ENCODE data around the gene CACNA1D.
"Not testable (repeated sequence)": the region's sequence is repeated elsewhere in the genome, so short reads cannot be mapped to it uniquely, and the experiment has no call there.

CACNA1D gene

GRCh38 chr3:53571264-53571663, 76.9 kb downstream of the CACNA1D start:
- H3K9me3 Mint-ChIP-seq, result no peaks in the 10 kb centered on the region
- H3K4me1 Mint-ChIP-seq, result no peaks in the 10 kb centered on the region
- peaks cover 3% of the 10 kb centered on the region for H3K27me3 Mint-ChIP-seq
- no peak overlapping the region for H3K27ac Mint-ChIP-seq
- no peaks in the 10 kb centered on the region for H3K36me3 Mint-ChIP-seq
- no peak overlapping the region for H3K4me3 Mint-ChIP-seq

GRCh38 chr3:53572184-53572583, 77.8 kb downstream of the CACNA1D start:
- not testable (repeated sequence) for H3K4me1 Mint-ChIP-seq, H3K9me3 Mint-ChIP-seq, H3K36me3 Mint-ChIP-seq, H3K27me3 Mint-ChIP-seq, H3K4me3 Mint-ChIP-seq, H3K27ac Mint-ChIP-seq

- Mint-ChIP-seq H3K9me3 (no peaks in the 10 kb centered on the region), H3K4me3 (no peak overlapping the region), H3K4me1 (no peaks in the 10 kb centered on the region), H3K36me3 (no peaks in the 10 kb centered on the region), H3K27me3 (peaks cover 1% of the 10 kb centered on the region), H3K27ac (no peak overlapping the region)
Measured at GRCh38 chr3:53577506-53577905, 83.1 kb downstream of the CACNA1D start.

GRCh38 chr3:53579636-53580035, 85.2 kb downstream of the CACNA1D start:
- H3K36me3 Mint-ChIP-seq, result no peaks in the 10 kb centered on the region
- H3K27me3 Mint-ChIP-seq, result peaks cover 1% of the 10 kb centered on the region
- H3K9me3 Mint-ChIP-seq, result no peaks in the 10 kb centered on the region
- no peak overlapping the region for H3K4me3 Mint-ChIP-seq
- H3K27ac Mint-ChIP-seq, result no peak overlapping the region
- H3K4me1 Mint-ChIP-seq, result no peaks in the 10 kb centered on the region

- Mint-ChIP-seq H3K27me3 (no peaks in the 10 kb centered on the region), H3K27ac (no peak overlapping the region), H3K9me3 (no peaks in the 10 kb centered on the region)
Measured at GRCh38 chr3:53581671-53582070, 87.3 kb downstream of the CACNA1D start.

GRCh38 chr3:53583161-53583690, 88.8 kb downstream of the CACNA1D start:
- no peaks in the 10 kb centered on the region for H3K9me3 Mint-ChIP-seq
- H3K4me1 Mint-ChIP-seq, result no peaks in the 10 kb centered on the region
- no peak overlapping the region for H3K27ac Mint-ChIP-seq
- H3K4me3 Mint-ChIP-seq, result no peak overlapping the region
- H3K36me3 Mint-ChIP-seq, result no peaks in the 10 kb centered on the region
- H3K27me3 Mint-ChIP-seq, result no peaks in the 10 kb centered on the region

More at GRCh38 chr3:53581671-53582070, 87.3 kb downstream of the CACNA1D start:
- Mint-ChIP-seq H3K36me3 (no peaks in the 10 kb centered on the region), H3K4me1 (no peaks in the 10 kb centered on the region), H3K4me3 (no peak overlapping the region)

GRCh38 chr3:53585049-53585448, 90.6 kb downstream of the CACNA1D start:
- no peak overlapping the region for H3K27ac Mint-ChIP-seq
- H3K9me3 Mint-ChIP-seq, result no peaks in the 10 kb centered on the region
- no peaks in the 10 kb centered on the region for H3K36me3 Mint-ChIP-seq
- H3K4me1 Mint-ChIP-seq, result no peaks in the 10 kb centered on the region
- no peak overlapping the region for H3K4me3 Mint-ChIP-seq
- H3K27me3 Mint-ChIP-seq, result no peaks in the 10 kb centered on the region

- Mint-ChIP-seq H3K36me3 (no peaks in the 10 kb centered on the region), H3K9me3 (no peaks in the 10 kb centered on the region), H3K4me1 (no peaks in the 10 kb centered on the region), H3K4me3 (no peak overlapping the region), H3K27me3 (no peaks in the 10 kb centered on the region), H3K27ac (no peak overlapping the region)
Measured at GRCh38 chr3:53585627-53586026, 91.2 kb downstream of the CACNA1D start.

GRCh38 chr3:53588122-53588521, 93.7 kb downstream of the CACNA1D start:
- no peaks in the 10 kb centered on the region for H3K36me3 Mint-ChIP-seq
- no peak overlapping the region for H3K27ac Mint-ChIP-seq
- no peak overlapping the region for H3K4me3 Mint-ChIP-seq
- no peaks in the 10 kb centered on the region for H3K4me1 Mint-ChIP-seq
- no peaks in the 10 kb centered on the region for H3K9me3 Mint-ChIP-seq
- no peaks in the 10 kb centered on the region for H3K27me3 Mint-ChIP-seq

GRCh38 chr3:53589201-53589600, 94.8 kb downstream of the CACNA1D start:
- Mint-ChIP-seq H3K36me3 (no peaks in the 10 kb centered on the region), H3K4me3 (no peak overlapping the region), H3K4me1 (no peaks in the 10 kb centered on the region), H3K27me3 (no peaks in the 10 kb centered on the region), H3K27ac (no peak overlapping the region), H3K9me3 (no peaks in the 10 kb centered on the region)

- H3K4me3 Mint-ChIP-seq, result no peak overlapping the region
- H3K27ac Mint-ChIP-seq, result no peak overlapping the region
- H3K9me3 Mint-ChIP-seq, result no peaks in the 10 kb centered on the region
- no peaks in the 10 kb centered on the region for H3K27me3 Mint-ChIP-seq
- no peaks in the 10 kb centered on the region for H3K4me1 Mint-ChIP-seq
- no peaks in the 10 kb centered on the region for H3K36me3 Mint-ChIP-seq
Measured at GRCh38 chr3:53589806-53590205, 95.4 kb downstream of the CACNA1D start.

GRCh38 chr3:53590606-53591005, 96.2 kb downstream of the CACNA1D start:
- Mint-ChIP-seq H3K4me3 (no peak overlapping the region), H3K27ac (no peak overlapping the region), H3K9me3 (no peaks in the 10 kb centered on the region), H3K36me3 (no peaks in the 10 kb centered on the region), H3K4me1 (no peaks in the 10 kb centered on the region), H3K27me3 (no peaks in the 10 kb centered on the region)

- Mint-ChIP-seq H3K27ac (no peak overlapping the region), H3K9me3 (no peaks in the 10 kb centered on the region), H3K36me3 (no peaks in the 10 kb centered on the region), H3K27me3 (no peaks in the 10 kb centered on the region), H3K4me1 (no peaks in the 10 kb centered on the region), H3K4me3 (no peak overlapping the region)
Measured at GRCh38 chr3:53591646-53592045, 97.2 kb downstream of the CACNA1D start.

GRCh38 chr3:53592862-53593261, 98.5 kb downstream of the CACNA1D start:
- Mint-ChIP-seq H3K4me1 (peaks cover 8% of the 10 kb centered on the region), H3K36me3 (no peaks in the 10 kb centered on the region), H3K27me3 (no peaks in the 10 kb centered on the region), H3K4me3 (no peak overlapping the region), H3K27ac (no peak overlapping the region), H3K9me3 (no peaks in the 10 kb centered on the region)

GRCh38 chr3:53593611-53594010, 99.2 kb downstream of the CACNA1D start:
- H3K36me3 Mint-ChIP-seq, result no peaks in the 10 kb centered on the region
- no peak overlapping the region for H3K4me3 Mint-ChIP-seq
- no peak overlapping the region for H3K27ac Mint-ChIP-seq
- no peaks in the 10 kb centered on the region for H3K27me3 Mint-ChIP-seq
- H3K4me1 Mint-ChIP-seq, result peaks cover 8% of the 10 kb centered on the region
- H3K9me3 Mint-ChIP-seq, result no peaks in the 10 kb centered on the region

- Mint-ChIP-seq H3K36me3 (no peaks in the 10 kb centered on the region), H3K9me3 (no peaks in the 10 kb centered on the region), H3K4me3 (no peak overlapping the region), H3K27ac (no peak overlapping the region), H3K4me1 (peaks cover 8% of the 10 kb centered on the region), H3K27me3 (no peaks in the 10 kb centered on the region)
Measured at GRCh38 chr3:53594276-53594675, 99.9 kb downstream of the CACNA1D start.

- Mint-ChIP-seq H3K4me1 (peaks cover 8% of the 10 kb centered on the region), H3K9me3 (no peaks in the 10 kb centered on the region), H3K36me3 (no peaks in the 10 kb centered on the region), H3K27ac (no peak overlapping the region), H3K4me3 (no peak overlapping the region), H3K27me3 (no peaks in the 10 kb centered on the region)
Measured at GRCh38 chr3:53595660-53596059, 101.2 kb downstream of the CACNA1D start.

All from activated naive CD4-positive, alpha-beta T cell treated with anti-CD3 and anti-CD28 coated beads, Interleukin-2, amount 50 U/mL, for 24 hours (primary cell).